DND-41 (cell line): ENCODE measurements around the gene HAUS6.
"Not testable (repeated sequence)": the region's sequence is repeated elsewhere in the genome, so short reads cannot be mapped to it uniquely, and the experiment has no call there.

Experiments
- ATAC-seq: fragments of 200-7000 bp; cut with Tn5 transposase; 3 replicates; pipeline ENCODE4 v1.9.1; 2021; ENCODE audit warnings: low read depth; ENCODE audit not compliant: insufficient read depth
- DNase-seq: peaks from one replicate; pipeline ENCODE4 v3.0.0-alpha.2; 2020
- H2AFZ ChIP-seq: 2 replicates; pipeline ENCODE4 v1.6.0; 2012; ENCODE audit warnings: low read depth, low read length
- H3K27ac ChIP-seq: 2 replicates; pipeline ENCODE4 v1.5.1; 2012; ENCODE audit warnings: low read length, inconsistent platforms
- H3K27me3 ChIP-seq: fragments of 200-600 bp; sonication (generic); 2 replicates; pipeline ENCODE4 v1.6.0; 2012; ENCODE audit warnings: low read length, mild to moderate bottlenecking, inconsistent platforms; ENCODE audit not compliant: insufficient read depth, poor library complexity
- H3K36me3 ChIP-seq: 2 replicates; pipeline ENCODE4 v1.5.1; 2012; ENCODE audit warnings: low read length, inconsistent platforms; ENCODE audit not compliant: insufficient read depth
- H3K4me1 ChIP-seq: 2 replicates; pipeline ENCODE4 v1.5.1; 2012; ENCODE audit warnings: mild to moderate bottlenecking, low read length; ENCODE audit not compliant: insufficient read depth
- H3K4me2 ChIP-seq: 2 replicates; pipeline ENCODE4 v1.6.0; 2012; ENCODE audit warnings: mild to moderate bottlenecking, moderate library complexity, low read length, inconsistent platforms; ENCODE audit not compliant: insufficient read depth
- H3K4me3 ChIP-seq, 2 experiments: fragments of 200-600 bp in 1 of 2; shearing (Covaris generic) in 1 of 2; 2 replicates each; pipeline ENCODE4 v1.5.1; 2012 to 2016; ENCODE audit warnings: inconsistent platforms in 2 of 2, low read length in 2 of 2, mild to moderate bottlenecking in 2 of 2, low read depth in 1 of 2, moderate library complexity in 1 of 2
- H3K79me2 ChIP-seq: 2 replicates; pipeline ENCODE4 v1.6.0; 2012; ENCODE audit warnings: low read length, inconsistent platforms; ENCODE audit not compliant: insufficient read depth
- H3K9ac ChIP-seq: 2 replicates; pipeline ENCODE4 v1.6.0; 2012; ENCODE audit warnings: low read depth, mild to moderate bottlenecking, inconsistent platforms, low read length, moderate library complexity
- H3K9me3 ChIP-seq: 2 replicates; pipeline ENCODE4 v1.5.1; 2012; ENCODE audit warnings: low read length, moderate library complexity, mild to moderate bottlenecking, inconsistent platforms; ENCODE audit not compliant: insufficient read depth, severe bottlenecking
- H4K20me1 ChIP-seq: 2 replicates; pipeline ENCODE4 v1.6.0; 2012; ENCODE audit warnings: low read length; ENCODE audit not compliant: insufficient read depth
- CTCF ChIP-seq: IDR thresholded peaks from 2 replicates; pipeline ENCODE4 v1.5.1; 2012; ENCODE audit warnings: borderline replicate concordance, low read length, moderate library complexity, mild to moderate bottlenecking; ENCODE audit not compliant: poor library complexity, severe bottlenecking; ENCODE audit errors: extremely low read depth
- EZH2 ChIP-seq: IDR thresholded peaks from 3 replicates; pipeline ENCODE4 v1.6.1; 2012; ENCODE audit warnings: borderline replicate concordance, low read depth, mild to moderate bottlenecking, moderate library complexity, low read length, inconsistent platforms; ENCODE audit not compliant: severe bottlenecking

HAUS6 gene

GRCh38 chr9:19104515-19105282 is 2.0 kb upstream of the HAUS6 start:
- TF ChIP-seq EZH2 (no peak), CTCF (no peak)
- peak overlapping the region; percentile 10 for H2AFZ ChIP-seq

GRCh38 chr9:19102181-19102630 is 498 bp downstream of the HAUS6 start:
- Histone ChIP-seq H3K27me3 (no peaks in the 10 kb centered on the region), H4K20me1 (peaks cover 24% of the 10 kb centered on the region; the same call in 1 of the 2 replicates), H3K36me3 (peaks cover 18% of the 10 kb centered on the region), H2AFZ (peak overlapping the region; percentile 72), H3K9ac (peak overlapping the region; percentile 82), H3K4me1 (peaks cover 42% of the 10 kb centered on the region), H3K27ac (peak overlapping the region; percentile 95), H3K79me2 (peaks cover 47% of the 10 kb centered on the region), H3K4me3 (peak overlapping the region; percentile 66 to 93), H3K4me2 (peak overlapping the region; percentile 84), H3K9me3 (no peaks in the 10 kb centered on the region)
- DNase-seq (peak; percentile 70), ATAC-seq (peak; percentile 76)
- TF ChIP-seq EZH2 (no peak), CTCF (no peak)

More at GRCh38 chr9:19104515-19105282, 2.0 kb upstream of the HAUS6 start:
- H3K79me2 ChIP-seq, result peaks cover 30% of the 10 kb centered on the region
- no peak overlapping the region for H3K4me2 ChIP-seq
- no peak for ATAC-seq
- DNase-seq, result no peak
- H3K9ac ChIP-seq, result no peak overlapping the region
- no peak overlapping the region for H3K27ac ChIP-seq
- no peaks in the 10 kb centered on the region for H3K9me3 ChIP-seq
- no peak overlapping the region for H3K4me3 ChIP-seq
- H3K27me3 ChIP-seq, result no peaks in the 10 kb centered on the region
- peaks cover 20% of the 10 kb centered on the region; the same call in 1 of the 2 replicates for H4K20me1 ChIP-seq
- H3K4me1 ChIP-seq, result peaks cover 26% of the 10 kb centered on the region
- H3K36me3 ChIP-seq, result peaks cover 15% of the 10 kb centered on the region

GRCh38 chr9:19101203-19101602 is 1.5 kb downstream of the HAUS6 start:
- Histone ChIP-seq H2AFZ (no peak overlapping the region), H3K79me2 (peaks cover 55% of the 10 kb centered on the region), H3K4me3 (peak overlapping the region; percentile 66 to 93; a peak in 3 of 4 replicates), H3K27me3 (no peaks in the 10 kb centered on the region), H3K4me1 (peaks cover 42% of the 10 kb centered on the region), H3K9me3 (no peaks in the 10 kb centered on the region), H3K9ac (peak overlapping the region; percentile 82), H3K36me3 (peaks cover 24% of the 10 kb centered on the region), H4K20me1 (peaks cover 24% of the 10 kb centered on the region; the same call in 1 of the 2 replicates), H3K27ac (peak overlapping the region; percentile 70), H3K4me2 (peak overlapping the region; percentile 84)
- TF ChIP-seq CTCF (no peak), EZH2 (no peak)
- DNase-seq, result no peak
- ATAC-seq, result no peak

GRCh38 chr9:19097431-19097830 is 5.3 kb downstream of the HAUS6 start:
- Histone ChIP-seq H3K4me2 (0 out of 2 replicates have a peak overlapping the region, but pooled peaks have one; percentile 29), H3K36me3 (peaks cover 60% of the 10 kb centered on the region), H3K79me2 (peaks cover 70% of the 10 kb centered on the region), H3K4me1 (peaks cover 36% of the 10 kb centered on the region), H4K20me1 (peaks cover 24% of the 10 kb centered on the region; the same call in 1 of the 2 replicates)
- ATAC-seq, H2AFZ ChIP-seq, H3K4me3 ChIP-seq, H3K27ac ChIP-seq, DNase-seq, H3K9me3 ChIP-seq, H3K27me3 ChIP-seq, H3K9ac ChIP-seq: not testable (repeated sequence)
